DMS153 (cell line): ENCODE measurements around the gene SLC39A3.
"Not testable (repeated sequence)": the region's sequence is repeated elsewhere in the genome, so short reads cannot be mapped to it uniquely, and the experiment has no call there.

Source experiments
- DNase-seq: peaks from one replicate; lab custom pipeline; 2025; lab: John Stamatoyannopoulos, UW

SLC39A3 gene

DNA sequence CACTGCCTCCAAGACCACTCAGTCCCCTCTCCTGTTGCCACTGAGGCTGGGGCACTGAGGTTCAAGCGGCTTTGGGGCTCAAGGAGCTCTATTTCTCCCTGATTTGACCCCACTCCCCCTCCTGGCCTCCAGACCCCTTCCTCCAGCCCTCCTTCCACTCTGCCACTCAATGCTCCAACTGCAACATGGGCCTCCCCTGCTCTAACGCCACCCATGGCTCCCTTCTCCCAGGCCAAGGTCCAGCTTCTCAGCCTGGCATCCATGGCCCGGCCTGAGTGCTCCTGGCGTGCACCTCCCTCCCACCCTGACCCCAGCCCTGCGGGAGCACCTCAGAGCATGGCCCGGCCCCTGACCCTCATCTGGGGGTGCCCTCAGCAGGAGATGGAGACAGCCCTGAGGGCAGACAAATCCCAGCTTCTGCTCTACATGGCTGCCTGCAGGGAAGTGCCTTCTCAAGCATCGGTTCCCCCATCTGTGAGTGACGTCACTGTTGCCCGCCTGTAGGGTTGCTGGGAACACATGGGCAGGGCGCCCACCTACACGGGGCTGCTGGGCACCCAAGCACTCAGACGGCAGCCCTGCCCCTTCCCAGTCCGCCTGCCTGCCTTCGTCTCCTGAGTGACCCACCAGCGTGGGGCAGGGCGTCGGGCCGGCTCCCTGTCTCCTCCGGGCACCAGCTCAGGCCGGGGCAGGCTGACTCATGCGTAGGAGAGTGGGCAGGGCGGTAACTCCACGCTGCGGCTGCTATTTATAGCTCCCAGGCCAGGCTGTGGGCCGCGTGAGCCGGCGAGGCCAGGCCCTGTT lies 17.1 kb downstream of the SLC39A3 start:
- no peak for DNase-seq

DNA sequence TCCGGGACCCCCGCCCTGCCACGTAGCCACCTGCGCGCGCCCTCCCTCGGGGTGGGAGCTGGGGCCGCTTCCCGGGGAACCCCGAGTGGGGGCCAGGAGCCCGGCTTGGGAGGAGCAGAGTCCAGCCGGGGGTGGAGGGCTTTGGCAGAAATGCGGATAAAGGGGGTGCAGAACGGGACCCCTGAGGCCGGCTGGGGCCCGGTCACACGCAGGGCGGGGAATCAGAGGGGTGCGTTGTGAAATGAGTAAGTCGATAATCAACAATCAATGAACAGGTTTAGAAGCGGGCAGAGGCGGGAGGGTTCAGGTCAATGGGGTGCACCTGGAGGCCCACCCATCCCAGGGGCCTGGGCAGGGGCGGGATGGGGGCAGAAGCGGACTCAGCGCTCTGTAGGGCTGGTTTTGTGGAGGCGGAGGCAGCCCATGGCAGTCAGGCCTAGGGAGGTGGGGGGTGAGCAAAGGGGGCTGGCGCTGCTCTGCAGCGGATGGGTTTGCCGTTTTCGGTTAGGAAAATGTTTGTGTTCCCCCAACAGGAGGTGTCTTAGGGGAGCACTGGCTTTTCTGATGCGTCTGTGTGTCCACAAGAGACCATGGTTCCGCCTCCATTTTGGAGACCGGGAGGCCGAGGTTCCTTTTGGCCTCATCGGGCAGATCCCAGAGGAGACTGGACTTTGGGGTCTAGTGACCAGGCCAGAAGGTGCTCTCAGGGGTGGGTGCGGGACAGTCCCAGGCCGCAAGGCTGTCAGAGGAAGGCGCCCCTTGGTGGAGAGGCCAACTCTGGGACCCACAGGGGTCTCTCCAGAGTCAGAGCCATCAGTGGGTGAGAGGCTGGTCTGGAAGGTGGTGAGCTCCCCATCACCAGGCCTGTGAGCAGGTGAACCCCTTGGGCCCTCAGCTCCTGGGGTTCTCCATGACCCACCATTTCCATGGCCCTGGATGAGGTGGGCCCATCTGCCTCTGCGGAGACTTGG lies 18.0 kb downstream of the SLC39A3 start:
- no peak for DNase-seq

DNA sequence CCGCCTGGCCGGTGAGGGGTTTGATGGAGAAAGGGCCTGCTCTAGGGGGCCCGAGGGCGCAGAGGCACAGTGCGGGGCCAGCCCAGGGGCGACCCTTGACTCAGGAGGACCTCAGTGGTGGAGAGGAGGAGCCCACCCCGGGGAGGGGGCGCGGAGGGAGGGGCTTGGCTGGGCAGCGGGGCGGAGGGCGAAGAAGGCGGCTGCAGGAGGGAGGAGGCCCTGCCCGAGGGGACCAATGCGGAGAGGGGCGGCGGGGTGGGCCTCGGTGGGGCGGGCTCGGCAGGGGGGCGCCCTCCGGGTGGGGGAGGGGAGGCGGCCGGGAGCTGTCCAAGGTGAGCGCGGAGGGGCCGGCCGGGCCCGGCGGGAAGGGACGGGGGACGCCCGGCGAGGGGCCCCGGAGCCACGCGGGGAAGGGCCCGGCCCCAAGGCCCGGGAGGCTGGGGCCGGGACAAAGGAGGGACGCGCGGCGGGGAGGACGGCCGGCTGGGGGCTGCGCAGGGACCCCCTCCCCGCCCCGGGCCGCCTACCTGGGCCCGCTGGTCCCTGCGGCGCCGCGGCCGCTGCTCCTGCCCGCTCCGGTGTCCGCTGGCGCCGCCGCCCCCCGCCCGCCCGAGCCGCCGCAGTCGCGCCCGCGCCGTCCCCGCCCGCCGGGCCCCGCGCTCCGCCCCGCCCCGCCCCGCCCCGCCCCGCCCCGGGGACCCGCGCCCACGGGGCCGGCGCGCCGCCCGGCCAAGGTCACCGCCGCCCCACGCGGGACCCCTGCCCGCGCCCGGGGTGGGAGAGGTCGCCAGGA lies 18.8 kb downstream of the SLC39A3 start, which contains the start of gene DIRAS1:
Gene DIRAS1, minus strand, starts transcription at position 596 of the 793 bp plus-strand sequence. CDS start 3,566 bp downstream, outside the sequence.
- DNase-seq: no peak

DNA sequence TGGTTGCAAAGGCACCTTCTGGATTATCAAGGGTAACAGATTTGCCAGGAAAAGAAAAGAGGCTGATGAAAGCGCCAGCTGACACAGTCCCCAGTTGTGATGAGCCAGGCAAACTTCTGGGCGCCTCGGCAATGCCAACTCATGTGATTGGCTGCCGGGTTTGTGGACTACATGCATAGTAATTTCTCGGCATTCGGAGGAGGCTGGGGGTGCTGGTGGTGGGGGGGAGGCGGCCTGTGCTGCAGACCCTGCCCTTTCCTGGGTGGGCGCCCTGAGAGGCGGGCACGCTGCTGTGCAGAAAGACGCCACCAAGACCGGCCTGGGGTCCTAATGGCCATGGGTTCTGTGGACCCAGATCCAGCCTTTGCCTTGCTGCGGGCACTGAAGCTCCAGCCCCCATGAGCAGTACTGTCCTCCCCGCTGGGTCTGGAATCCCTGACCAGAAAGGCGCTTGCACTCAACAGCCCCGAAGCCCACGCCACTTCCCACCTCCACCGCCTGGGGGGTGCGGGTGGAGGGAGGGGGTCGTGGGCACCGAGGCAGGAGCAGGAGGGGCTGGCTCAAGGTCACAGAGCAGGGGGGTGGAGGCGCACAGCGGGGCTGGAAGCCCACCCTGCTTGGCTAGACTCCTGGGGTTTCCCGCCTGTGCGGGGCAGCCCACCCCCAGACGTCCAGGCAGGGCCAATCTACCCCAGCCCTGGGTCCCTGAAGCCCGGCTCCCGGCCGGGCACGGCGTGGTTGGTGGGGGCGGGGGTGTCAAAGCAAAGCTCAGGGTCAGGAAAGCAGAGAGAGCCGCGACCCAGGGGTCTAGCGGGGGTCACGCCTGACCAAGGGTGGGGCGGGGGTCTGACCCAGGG lies 19.7 kb downstream of the SLC39A3 start:
- no peak for DNase-seq

DNA sequence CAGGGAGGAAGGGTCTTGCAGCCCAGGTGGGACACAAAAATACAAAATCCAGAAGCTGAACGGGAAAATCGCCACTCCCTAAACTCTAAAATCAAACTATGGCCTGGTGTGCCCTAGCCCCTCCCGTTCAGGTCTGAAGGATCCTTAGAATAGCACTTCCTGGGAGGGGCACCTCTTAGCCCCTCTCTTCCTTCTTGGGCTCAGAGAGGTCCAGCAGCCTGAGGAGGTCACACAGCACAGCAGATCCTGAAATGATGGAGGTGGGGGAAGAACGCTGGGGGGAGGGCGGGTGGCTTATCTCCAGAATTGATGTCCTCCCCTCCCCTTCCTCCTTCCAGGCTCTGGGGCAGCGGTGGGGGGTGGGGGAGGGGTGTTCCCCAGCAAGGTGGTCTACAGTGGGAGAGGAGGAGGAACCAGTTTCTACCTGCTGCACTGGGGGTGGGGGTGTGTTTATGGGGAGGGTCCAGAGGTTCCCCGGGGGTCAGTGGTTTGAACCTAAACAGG lies 20.5 kb downstream of the SLC39A3 start:
- DNase-seq: no peak

DNA sequence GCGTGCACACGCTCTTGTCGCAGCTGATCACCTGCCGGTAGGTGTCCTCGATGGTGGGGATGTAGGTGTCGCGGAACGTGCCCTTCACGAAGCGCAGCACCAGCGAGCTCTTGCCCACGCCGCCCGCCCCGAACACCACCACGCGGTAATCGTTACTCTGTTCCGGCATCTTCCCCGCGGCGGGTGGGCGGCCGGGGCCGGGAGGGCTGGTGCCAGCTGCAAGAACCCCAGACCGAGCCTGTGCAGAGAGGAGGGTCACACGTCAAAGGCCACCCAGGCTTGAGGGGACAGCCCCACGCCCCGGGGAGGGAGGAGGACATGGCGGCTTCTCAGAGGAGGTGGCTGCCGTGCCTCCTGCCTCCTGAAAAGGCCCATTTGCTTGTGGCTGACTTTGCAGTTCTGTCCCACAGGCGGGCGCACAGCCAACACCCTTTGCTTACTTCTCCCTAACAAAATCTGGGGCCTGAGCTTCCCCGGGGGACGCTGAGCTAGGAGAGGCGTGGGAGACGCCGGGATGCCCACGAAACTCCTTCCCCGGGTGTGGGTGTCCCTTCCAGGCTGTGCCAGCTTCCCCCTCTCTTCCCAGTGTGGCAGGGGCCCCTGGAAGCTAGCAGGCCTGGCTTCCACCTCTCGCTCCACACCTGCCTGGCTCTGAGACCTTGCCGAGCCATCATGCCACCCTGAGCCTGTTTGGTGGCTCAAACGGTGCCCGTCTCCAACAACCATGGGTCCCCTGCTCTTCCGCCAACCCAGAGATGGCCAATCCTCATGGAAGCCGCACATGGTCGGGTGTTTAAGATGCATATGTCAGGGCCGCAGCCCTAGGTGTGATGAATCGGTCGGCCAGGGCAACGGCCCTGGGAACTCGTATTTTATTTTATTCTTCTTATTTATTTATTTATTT lies 21.9 kb downstream of the SLC39A3 start:
- no peak for DNase-seq

DNA sequence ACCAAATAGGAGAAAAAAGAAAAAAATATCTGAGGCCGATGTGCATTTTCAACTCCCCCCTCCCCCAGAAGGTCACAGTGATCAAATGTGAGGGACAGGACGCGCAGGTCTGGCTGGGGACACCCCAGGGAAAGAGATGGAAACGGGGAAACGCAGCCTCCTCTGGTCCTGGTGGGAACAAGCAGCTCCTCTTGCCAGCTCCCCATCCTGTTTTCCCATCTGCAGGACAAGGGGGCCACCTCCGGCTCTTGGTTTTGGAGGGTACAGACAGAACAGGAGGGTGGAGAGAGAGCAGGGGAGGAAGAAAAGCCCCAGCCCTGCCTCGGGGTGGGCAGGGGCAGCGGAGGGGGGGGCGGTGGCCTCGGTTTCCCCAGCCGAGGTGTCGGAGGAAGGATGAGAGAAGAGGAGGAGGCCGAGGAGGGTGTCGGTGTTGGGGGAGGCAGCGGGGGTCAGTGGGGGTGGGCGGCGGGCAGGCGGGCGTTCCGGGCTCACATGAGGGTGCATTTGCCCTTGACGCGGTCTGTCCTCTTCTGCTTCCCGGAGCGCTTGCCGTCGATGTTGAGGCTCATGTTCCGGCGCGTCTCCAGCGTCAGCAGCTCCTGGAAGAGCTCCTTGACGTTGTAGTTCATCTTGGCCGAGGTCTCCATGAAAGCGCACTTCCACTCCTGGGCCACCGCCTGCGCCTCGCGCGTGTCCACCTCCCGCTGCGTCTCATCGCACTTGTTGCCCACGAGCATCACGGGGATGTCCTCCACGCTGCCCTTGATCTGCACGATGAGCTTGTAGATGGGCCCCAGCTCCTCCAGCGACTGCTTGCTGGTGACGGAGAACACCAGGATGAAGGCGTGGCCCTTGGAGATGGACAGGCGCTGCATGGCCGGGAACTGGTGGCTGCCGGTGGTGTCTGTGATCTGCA lies 22.8 kb downstream of the SLC39A3 start:
- no peak for DNase-seq

DNA sequence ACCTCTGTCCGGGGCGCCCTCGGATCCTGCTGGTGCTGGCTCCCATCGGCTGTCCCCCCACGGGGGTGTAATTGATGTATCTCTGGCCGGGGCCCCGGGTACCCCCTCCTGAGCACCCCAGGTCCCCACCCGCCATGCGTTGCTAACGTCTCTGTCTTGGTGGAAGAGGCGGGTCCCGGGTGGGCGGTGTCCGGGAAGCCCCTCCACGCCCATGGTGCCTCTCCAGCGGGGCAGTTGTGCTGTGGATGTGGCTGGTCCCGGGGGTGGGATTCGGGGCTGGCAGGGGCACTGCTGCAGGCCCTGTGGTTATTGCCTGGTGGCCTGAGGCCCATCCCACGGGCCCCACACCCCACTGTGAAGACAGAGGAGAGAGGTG lies 23.6 kb downstream of the SLC39A3 start:
- no peak for DNase-seq

DNA sequence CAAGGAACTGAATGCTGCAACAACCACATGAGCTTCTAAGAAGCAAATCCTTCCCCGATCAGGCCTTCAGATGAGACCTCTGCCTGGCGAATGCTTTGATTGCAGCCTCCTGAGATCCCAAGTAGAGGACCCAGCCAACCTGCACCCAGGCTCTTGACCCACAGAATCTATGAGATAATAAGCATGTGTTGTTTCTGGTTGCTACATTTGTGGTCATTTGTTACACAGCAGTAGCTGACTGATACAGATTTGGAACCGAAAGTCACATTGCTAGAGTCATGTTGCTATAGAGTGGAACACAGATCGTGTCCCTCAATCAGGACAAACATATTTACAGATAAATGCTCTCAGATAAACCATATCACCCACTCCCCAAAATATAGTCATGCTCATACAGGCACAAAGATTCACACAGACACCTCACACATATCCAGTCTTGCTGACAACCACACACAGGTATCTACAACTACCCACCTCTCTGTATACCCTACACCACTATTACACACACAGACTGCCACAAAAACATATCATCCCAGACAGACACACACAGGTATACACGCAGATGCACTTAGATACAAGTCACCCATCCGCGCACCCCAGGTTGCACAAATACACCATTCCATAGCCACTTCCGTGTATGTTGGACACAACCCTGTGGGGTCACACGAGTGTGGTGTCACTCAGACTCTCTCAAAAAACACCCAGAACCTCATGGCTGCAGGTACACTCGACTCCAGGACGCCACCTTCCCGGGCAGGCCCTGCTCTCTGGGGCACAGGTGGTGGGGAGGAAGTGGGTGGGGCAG lies 24.1 kb downstream of the SLC39A3 start:
- DNase-seq: no peak

DNA sequence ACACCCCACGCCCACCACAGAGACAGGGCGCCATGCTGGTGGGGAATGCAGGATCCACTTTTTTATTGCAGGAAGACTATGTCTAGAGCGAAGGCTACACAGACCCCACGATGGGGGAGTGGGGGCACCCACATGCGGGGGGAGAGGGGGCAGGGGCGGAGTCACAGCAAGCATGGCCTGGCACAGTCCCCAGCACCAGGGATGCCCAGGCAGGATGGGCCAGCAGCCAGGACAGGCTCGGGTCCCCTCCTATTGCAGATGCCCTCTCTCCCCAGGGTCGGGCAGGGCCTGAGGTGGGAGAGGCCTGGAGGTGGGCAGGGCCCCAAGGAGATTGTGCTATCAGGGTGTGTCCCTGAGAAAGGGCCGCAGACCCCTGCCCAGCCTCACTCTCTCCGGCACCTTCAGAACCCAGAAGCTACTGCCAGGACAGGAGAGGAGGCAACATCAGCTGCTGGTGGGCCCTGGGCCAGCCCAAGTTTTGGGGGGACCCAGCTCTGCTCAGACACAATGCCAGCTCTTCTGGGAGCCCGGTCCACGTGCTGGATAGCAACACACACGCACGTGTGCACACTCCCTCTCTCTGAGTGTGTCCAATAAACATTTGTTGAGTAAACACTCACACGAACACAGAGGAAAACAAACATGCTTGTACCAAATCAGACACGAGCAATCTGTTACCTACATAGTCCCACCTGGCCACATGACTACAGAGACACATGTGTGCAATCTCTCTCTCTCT lies 25.1 kb downstream of the SLC39A3 start:
- DNase-seq: no peak

DNA sequence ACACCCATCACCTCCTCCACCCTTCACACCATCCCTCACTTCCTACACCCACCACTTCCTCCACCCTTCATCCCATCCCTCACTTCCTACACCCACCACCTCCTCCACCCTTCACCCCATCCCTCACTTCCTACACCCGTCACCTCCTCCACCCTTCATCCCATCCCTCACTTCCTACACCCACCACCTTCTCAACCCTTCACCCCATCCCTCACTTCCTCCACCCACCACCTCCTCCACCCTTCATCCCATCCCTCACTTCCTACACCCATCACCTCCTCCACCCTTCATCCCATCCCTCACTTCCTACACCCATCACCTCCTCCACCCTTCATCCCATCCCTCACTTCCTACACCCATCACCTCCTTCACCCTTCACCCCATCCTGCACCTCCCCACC lies 25.7 kb downstream of the SLC39A3 start:
- not testable (repeated sequence) for DNase-seq

DNA sequence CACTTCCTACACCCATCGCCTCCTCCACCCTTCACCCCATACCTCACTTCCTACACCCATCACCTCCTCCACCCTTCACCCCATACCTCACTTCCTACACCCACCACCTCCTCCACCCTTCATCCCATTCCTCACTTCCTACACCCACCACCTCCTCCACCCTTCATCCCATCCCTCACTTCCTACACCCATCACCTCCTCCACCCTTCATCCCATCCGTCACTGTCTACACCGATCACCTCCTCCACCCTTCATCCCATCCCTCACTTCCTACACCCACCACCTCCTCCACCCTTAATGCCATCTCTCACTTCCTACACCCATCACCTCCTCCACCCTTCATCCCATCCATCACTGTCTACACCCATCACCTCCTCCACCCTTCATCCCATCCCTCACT lies 26.6 kb downstream of the SLC39A3 start:
- DNase-seq: not testable (repeated sequence)

DNA sequence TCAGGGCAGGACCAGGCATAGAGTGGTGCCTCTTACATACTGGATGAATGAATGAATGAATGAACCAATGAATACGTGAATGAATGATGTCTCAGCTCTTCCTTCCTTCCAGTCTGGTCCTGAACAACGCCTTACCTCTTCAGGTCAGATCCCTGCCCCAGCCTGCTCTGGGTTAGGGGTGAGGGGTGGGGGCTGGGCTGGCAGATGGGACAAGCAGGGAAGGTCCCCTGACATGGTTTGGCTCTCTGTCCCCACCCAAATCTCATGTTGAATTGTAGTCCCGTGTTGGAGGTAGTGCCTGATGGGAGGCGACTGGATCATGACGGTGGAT lies 28.0 kb downstream of the SLC39A3 start:
- no peak for DNase-seq

DNA sequence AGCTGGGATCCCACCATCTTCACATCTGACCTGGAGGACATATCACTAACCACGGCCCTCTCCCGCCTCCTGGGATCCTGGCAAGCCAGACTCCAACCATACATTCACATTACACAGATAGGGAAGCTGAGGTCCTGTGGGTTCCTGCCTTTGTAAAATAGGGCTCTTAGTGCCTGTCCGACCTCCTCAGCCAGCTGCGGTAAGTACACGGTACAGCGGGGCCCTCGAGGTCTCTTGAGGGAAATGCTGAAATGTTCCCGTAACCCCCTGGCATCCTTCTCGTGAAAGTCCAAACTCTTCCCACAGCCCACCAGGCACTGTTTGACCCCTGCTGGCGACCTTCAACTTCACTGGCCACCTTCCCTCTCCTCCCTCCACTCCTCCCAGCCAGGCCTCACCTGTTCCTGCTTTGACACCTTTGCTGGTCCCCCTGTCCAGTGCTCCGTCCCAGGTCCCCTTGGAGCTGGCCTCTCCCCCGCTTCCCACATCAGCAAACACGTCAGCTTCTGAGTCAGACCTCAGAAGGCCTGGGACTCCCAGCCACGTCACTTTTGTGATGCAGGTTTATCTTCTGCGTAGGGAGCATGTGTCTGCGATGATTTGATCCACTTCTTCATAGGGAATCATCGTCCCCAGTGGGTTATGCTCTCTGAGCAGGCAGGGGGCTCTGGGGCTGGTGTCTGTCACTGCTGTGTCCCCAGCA lies 28.5 kb downstream of the SLC39A3 start:
- no peak for DNase-seq

DNA sequence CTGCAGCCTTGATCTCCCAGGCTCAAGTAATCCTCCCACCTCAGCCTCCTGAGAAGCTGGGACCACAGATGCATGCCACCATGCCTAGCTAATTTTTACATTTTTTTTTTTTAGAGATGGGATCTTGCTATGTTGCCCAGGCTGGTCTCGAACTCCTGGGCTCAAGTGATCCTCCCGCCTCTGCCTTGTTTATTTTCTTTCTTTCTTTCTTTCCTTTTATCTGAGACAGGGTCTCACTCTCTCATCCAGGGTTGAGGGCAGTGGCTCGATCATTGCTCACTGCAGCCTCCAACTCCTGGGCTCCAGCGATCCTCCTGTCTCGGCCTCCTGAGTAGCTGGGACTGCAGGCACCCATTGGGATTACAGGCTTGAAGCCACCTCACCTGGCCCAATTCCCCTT lies 33.6 kb downstream of the SLC39A3 start:
- no peak for DNase-seq

DNA sequence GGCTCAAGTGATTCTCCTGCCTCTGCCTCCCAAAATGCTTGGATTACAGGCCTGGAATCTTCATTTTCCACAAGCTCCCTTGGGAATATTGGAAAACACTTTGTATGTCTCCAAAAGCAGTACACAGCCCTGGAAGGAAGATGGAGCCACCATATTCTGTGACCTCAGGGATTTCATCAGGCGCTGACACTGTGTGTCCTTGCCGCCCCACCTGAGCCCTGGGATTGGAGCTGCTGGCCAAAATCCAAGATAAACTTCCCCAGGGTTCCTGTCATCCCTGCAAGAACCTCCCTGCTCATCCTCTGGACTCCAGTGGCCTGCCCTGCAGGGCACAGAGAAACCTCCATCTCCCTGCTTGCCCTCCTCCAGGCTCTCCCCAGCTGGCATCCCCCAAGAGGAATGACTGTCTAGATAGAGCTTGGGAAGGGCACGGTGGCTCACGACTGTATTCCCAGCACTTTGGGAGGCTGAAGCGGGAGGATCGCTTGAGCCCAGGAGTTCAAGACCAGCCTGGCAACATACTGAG lies 36.1 kb downstream of the SLC39A3 start:
- DNase-seq: no peak

DNA sequence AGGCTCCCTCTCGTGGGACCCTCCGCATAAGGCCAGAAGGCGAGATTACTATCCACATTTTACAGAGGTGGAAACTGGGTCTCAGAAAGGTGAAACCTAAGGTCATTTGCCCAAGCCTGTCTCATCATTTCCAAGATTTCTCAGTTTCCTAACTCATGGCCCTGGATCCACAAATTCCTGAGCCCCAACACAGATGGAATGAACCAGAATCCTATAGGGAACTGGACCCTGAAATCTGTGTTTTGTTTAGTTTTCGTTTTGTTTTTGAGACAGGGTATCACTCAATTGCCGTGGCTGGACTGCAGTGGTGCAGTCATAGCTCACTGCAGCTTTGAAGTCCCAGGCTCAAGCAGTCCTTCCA lies 36.8 kb downstream of the SLC39A3 start:
- no peak for DNase-seq
